ENCODE measurements around the gene CFAP54. TPM values are rescaled to one million over a fixed set of nuclear protein-coding genes. Genes with fewer than 3 reads are reported as not detected.

Gene CFAP54
- total and polyA plus RNA-seq, 2 experiments from 2014 or later = 0.07 to 0.76 TPM

GRCh38 chr12:96883571-96883970 is 394.2 kb downstream of the CFAP54 start:
- no peak overlapping the region for H3K4me2 ChIP-seq
- no peaks in the 10 kb centered on the region for H3K79me2 ChIP-seq (replicated peaks; ENCODE audit: insufficient read depth)
- Mint-ChIP-seq H3K4me3 (no peak overlapping the region), H3K36me3 (ENCODE audit: low read depth) (no peaks in the 10 kb centered on the region), H3K9me3 (no peaks in the 10 kb centered on the region), H3K27me3 (ENCODE audit: insufficient read depth, low read depth, poor library complexity) (no peaks in the 10 kb centered on the region), H3K27ac (no peak overlapping the region), H3K4me1 (0 out of 3 replicates have a peak, but pooled peaks cover 2% of the 10 kb centered on the region)
- H3K36me3 ChIP-seq (ENCODE audit: insufficient read depth) = no peaks in the 10 kb centered on the region
- no peak overlapping the region for H2AFZ ChIP-seq
- H3K4me3 ChIP-seq = no peak overlapping the region
- H3K27me3 ChIP-seq (ENCODE audit: insufficient read depth) = no peaks in the 10 kb centered on the region
- H3K4me1 ChIP-seq (ENCODE audit: insufficient read depth) = 0 out of 2 replicates have a peak, but pooled peaks cover 3% of the 10 kb centered on the region
- no peaks in the 10 kb centered on the region for H3F3A ChIP-seq (replicated peaks; ENCODE audit: low read depth)
- H4K20me1 ChIP-seq (replicated peaks; ENCODE audit: insufficient read depth) = no peaks in the 10 kb centered on the region
- TF ChIP-seq EZH2 (IDR thresholded peaks at IDR 0.05; ENCODE audit: low read depth, unreplicated experiment) (no peak), STAT1 (IDR thresholded peaks at IDR 0.05; ENCODE audit: unreplicated experiment) (no peak), ZNF114 (CRISPR knock-in tag; IDR thresholded peaks at IDR 0.05) (no peak), CTCF (conservative IDR thresholded peaks at IDR 0.05; ENCODE audit: low read depth in 2 of 2) (no peak), REST (IDR thresholded peaks at IDR 0.05; ENCODE audit: unreplicated experiment) (no peak), CREB1 (CRISPR knock-in tag; IDR thresholded peaks at IDR 0.05; ENCODE audit: low read depth) (no peak), ZNF331 (CRISPR knock-in tag; IDR thresholded peaks at IDR 0.05; ENCODE audit: low read depth) (no peak), POLR2AphosphoS5 (IDR thresholded peaks at IDR 0.05; ENCODE audit: low read depth) (no peak), ZNF462 (CRISPR knock-in tag; IDR thresholded peaks at IDR 0.05) (no peak), ETS1 (IDR thresholded peaks at IDR 0.05) (no peak), EZH2phosphoT487 (IDR thresholded peaks at IDR 0.05; ENCODE audit: unreplicated experiment) (no peak), JUNB (IDR thresholded peaks at IDR 0.05; ENCODE audit: unreplicated experiment) (no peak), NANOG (IDR thresholded peaks at IDR 0.05; ENCODE audit: borderline replicate concordance) (no peak)
- ATAC-seq (no peak), DNase-seq (ENCODE audit: low spot score) (no peak)
- no peaks in the 10 kb centered on the region for H3K9me2 ChIP-seq (ENCODE audit: insufficient read depth)
- H3K27ac ChIP-seq (ENCODE audit: low read depth) = no peak overlapping the region
